Dermis microvascular lymphatic vessel endothelial cell (primary cell): ENCODE data around the gene SMIM14. TPM values are rescaled to one million over a fixed set of nuclear protein-coding genes. Genes with fewer than 3 reads are reported as not detected.
A peak's percentile ranks its signal among the peaks of the same experiment; 100 is the strongest.
"Not testable (repeated sequence)": the region's sequence is repeated elsewhere in the genome, so short reads cannot be mapped to it uniquely, and the experiment has no call there.

ENCODE experiments used
- DNase-seq, 2 donors: peaks; one replicate each; pipeline versions ENCODE4 v3.0.0 to v3.0.0-alpha.2; 2010; ENCODE audit warnings: low read depth in 2 of 2
- total RNA-seq: library from RNA; depleted of rRNA; stranded (reverse); fragments of >200 nt; gene quantifications from 2 replicates; pipeline ENCODE4 v1.2.1, GENCODE V29; 2014

Gene SMIM14
- total RNA-seq, 1 donor from 2014 or later, result 13.5 TPM

- DNase-seq, result no peak
Observed at GRCh38 chr4:39648213-39648612, 9.5 kb upstream of the SMIM14 start.

- no peak for DNase-seq
Observed at GRCh38 chr4:39642885-39643552, 4.4 kb upstream of the SMIM14 start.

DNA sequence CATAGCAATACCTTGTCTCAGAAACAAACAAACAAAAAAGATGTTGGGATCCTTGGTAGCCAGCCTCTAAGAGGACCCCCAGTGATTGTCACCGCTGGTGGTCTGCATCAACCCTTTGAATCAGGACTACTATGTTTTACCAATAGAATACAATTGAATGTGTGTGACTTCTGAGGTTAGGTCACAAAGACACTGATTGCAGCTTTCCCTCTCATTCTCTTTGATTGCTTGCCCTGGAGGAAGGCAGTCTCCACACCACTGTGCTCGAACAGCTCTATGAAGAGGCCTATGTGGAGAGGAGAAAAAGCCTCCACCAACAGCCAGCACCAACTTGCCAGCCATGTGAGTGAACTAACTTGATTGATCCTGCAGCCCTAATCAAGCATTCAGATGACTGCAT, 2.8 kb upstream of the SMIM14 start:
- DNase-seq, result no peak

- peak in 1 of 2 donors; percentile 73 for DNase-seq
Observed at GRCh38 chr4:39637586-39638353, 895 bp downstream of the SMIM14 start.

DNA sequence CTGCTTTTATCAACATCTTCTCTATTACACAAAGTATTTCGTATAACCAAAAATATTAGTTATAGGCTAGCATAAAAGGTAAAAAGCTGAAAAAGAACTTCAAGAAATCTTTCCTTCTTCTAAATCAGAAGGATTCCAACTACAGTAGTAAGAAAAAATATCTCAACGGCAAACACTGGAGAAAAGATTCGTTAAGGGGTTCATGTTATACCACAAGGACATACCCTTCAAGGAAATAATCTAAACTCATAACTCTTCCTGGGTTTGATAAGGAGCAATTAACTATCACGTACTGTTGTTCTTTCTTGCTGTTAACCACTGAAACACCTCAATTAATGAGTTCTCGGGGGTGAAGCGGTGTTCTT, 1.5 kb downstream of the SMIM14 start:
- no peak for DNase-seq

DNA sequence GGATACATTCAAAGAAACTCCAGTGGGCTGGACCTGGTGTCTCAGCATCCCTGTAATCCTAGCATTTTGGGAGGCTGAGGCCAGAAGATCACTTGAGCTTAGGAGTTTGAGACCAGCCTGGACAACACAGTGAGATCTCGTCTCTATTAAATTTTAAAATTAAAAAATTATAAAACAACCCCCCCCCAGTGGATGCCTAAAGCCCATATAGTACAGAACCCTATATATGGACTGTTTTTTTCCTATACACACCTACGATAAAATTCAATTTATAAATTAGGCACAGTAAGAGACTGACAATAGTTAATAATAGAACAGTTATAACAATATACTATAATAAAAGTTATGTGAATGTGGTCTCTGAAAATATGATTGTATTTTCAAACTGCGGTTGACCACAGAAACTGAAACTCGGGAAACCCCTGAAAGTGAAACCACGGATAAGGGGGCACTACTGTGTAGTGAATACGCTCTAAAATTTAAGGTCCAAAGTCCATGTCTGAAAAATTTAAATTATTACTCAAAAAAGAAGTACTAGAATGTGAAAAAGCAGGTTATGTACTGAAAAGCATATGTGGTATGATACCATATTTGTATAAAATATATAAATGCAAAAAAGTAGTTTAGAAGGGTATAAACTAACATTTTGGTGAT, 2.0 kb downstream of the SMIM14 start:
- DNase-seq, result peak in 1 of 2 donors; percentile 37

- no peak for DNase-seq
Observed at GRCh38 chr4:39635023-39635422, 3.6 kb downstream of the SMIM14 start.

- DNase-seq, result no peak
Observed at GRCh38 chr4:39631700-39632079, 7.0 kb downstream of the SMIM14 start.

DNA sequence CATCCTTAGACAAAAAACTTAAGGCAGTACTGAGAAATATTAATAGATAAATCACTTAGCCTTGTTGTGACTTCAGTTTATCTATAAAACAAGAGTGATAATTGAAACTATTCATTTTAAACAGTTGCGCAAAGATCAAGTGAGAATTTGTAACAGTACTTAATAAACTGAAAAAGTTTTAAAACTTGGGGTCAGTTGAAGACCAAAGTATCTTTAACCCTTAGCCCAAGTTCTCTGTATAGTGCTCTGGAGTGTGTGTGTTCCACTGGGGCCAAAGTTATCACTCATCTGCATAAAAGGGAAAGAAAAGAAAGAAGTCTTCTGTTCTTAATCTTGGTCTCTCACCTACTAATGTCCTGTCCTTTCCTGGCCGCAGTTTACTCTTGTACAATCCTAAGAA, 11.3 kb downstream of the SMIM14 start:
- no peak for DNase-seq

GRCh38 chr4:39626913-39627312, 11.8 kb downstream of the SMIM14 start:
- no peak for DNase-seq

- DNase-seq, result no peak
Observed at GRCh38 chr4:39626261-39626660, 12.4 kb downstream of the SMIM14 start.

- DNase-seq, result peak in 1 of 2 donors; percentile 80
Observed at GRCh38 chr4:39621582-39621981, 17.1 kb downstream of the SMIM14 start.

- DNase-seq, result peak in 1 of 2 donors; percentile 32
Observed at GRCh38 chr4:39620551-39621313, 17.9 kb downstream of the SMIM14 start.

GRCh38 chr4:39617534-39617933, 21.1 kb downstream of the SMIM14 start:
- no peak for DNase-seq

DNA sequence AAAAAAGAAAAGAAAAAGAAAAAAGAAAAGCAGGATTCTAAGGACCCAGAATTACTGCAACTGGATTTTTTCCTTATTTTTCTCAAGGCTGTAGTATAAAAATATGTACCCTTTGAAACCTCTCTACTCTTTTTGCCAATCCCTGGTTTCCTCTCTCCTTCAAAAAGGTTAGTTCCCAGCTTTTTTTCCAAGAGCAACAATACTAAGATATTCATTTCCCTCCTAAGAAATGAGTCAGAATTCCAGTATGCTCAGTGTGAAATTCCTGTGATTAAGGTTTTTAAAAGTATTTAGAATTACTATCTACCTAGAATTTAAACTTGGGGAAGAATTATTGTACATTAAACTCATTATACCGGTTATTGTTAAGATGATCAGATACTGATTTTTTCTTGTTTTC, 22.0 kb downstream of the SMIM14 start:
- DNase-seq, result peak in 1 of 2 donors; percentile 74

GRCh38 chr4:39616112-39616511, 22.6 kb downstream of the SMIM14 start:
- not testable (repeated sequence) for DNase-seq

- peak in 1 of 2 donors; percentile 75 for DNase-seq
Observed at GRCh38 chr4:39614487-39615162, 24.0 kb downstream of the SMIM14 start.

DNA sequence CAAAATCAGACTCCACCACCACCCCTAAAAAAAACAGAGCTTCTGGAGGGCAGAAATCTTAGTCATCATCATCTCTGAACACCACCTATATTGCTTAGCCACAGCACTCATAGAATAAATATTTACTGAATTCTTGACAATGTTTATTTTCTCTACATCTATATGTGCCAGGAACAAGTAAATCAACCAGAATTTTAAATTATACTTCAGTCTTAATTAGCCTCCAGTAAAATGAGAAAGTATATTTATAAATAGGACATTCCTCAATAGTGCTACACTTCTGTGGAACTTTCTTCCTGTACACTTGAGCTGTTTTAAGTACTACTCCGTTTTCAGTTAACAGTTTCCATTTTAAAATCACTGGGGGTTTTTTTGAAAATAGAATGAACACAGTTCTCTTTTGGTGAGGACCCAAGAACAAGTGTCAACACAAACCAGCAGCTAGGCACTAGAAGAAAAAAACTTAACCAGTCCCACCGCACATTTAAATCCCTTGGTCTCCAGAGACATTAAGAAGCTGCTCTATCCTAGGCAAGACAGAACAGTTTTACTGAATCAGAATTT, 25.5 kb downstream of the SMIM14 start:
- peak in 1 of 2 donors; percentile 26 for DNase-seq

- DNase-seq, result no peak
Observed at GRCh38 chr4:39609454-39609931, 29.2 kb downstream of the SMIM14 start.

DNA sequence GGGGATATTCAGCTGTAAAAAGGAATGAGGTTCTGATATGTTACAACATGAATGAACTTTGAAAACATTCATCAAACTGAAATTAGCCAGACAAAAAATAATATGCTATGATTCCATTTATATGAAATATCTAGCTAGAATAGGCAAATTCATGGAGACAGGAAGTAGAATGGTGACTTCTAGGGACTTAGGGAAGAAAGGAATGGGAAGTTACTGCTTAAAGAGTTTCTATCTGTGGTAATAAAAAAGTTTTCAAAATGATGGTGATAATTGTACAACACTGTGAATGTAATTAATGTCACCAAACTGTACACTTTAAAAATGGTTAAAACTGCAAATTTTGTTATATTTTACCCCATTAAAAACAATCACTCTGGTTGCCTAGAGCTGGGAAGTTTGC, 30.2 kb downstream of the SMIM14 start:
- DNase-seq, result no peak

- no peak for DNase-seq
Observed at GRCh38 chr4:39606747-39607146, 31.9 kb downstream of the SMIM14 start.
